ENCODE measurements around the gene GSTA5.
"Not testable (repeated sequence)": the region's sequence is repeated elsewhere in the genome, so short reads cannot be mapped to it uniquely, and the experiment has no call there.

GSTA5 gene

GRCh38 chr6:52787917-52788316 is 52.7 kb downstream of the GSTA5 start:
- no peak for DNase-seq

- no peak for DNase-seq
Measured at GRCh38 chr6:52786249-52786956, 54.2 kb downstream of the GSTA5 start.

GRCh38 chr6:52782696-52783274 is 57.8 kb downstream of the GSTA5 start:
- not testable (repeated sequence) for DNase-seq

- DNase-seq, result not testable (repeated sequence)
Measured at GRCh38 chr6:52782209-52782608, 58.4 kb downstream of the GSTA5 start.

Data from 8988T (cell line).